Subcutaneous abdominal adipose tissue (tissue), 5 donors: ENCODE data around the gene USHBP1.
A peak's percentile ranks its signal among the peaks of the same experiment; 100 is the strongest.

Experiments used
- H3K27ac ChIP-seq: one replicate; pipeline ENCODE4 v1.7.0; 2013; ENCODE audit warnings: low read depth, mild to moderate bottlenecking, inconsistent platforms, low read length, moderate library complexity
- H3K27me3 ChIP-seq, 5 donors: one replicate each; pipeline ENCODE4 v1.7.0; 2013; ENCODE audit warnings: low read length in 5 of 5, inconsistent platforms in 1 of 5; ENCODE audit not compliant: control insufficient read depth in 5 of 5, insufficient read depth in 4 of 5
- H3K36me3 ChIP-seq, 5 donors: one replicate each; pipeline ENCODE4 v1.7.0; 2013; ENCODE audit warnings: low read length in 5 of 5; ENCODE audit not compliant: control insufficient read depth in 5 of 5, insufficient read depth in 5 of 5
- H3K4me1 ChIP-seq, 5 donors: one replicate each; pipeline ENCODE4 v1.7.0; 2013; ENCODE audit warnings: low read length in 5 of 5, mild to moderate bottlenecking in 3 of 5, moderate library complexity in 1 of 5; ENCODE audit not compliant: control insufficient read depth in 5 of 5, insufficient read depth in 5 of 5
- H3K4me3 ChIP-seq, 5 donors: one replicate each; pipeline ENCODE4 v1.7.0; 2013; ENCODE audit warnings: low read length in 5 of 5, low read depth in 1 of 5
- H3K9ac ChIP-seq, 5 donors: one replicate each; pipeline ENCODE4 v1.7.0; 2013; ENCODE audit warnings: low read length in 5 of 5, mild to moderate bottlenecking in 4 of 5, moderate library complexity in 3 of 5
- H3K9me3 ChIP-seq, 5 donors: one replicate each; pipeline ENCODE4 v1.7.0; 2013; ENCODE audit warnings: low read length in 5 of 5; ENCODE audit not compliant: control insufficient read depth in 5 of 5
- donor health status: healthy.
- donor health status: healthy.
- donor health status: healthy.
- donor health status: healthy.
- donor health status: healthy.

The USHBP1 gene

GRCh38 chr19:17305517-17306284 is 41.2 kb upstream of the USHBP1 start, which contains the start of gene MRPL34:
Gene MRPL34, plus strand, starts transcription at chr19:17305872. Its CDS starts 21 bp downstream, at chr19:17305893.
- peak within 1 kb of the TSS; percentile 86 for H3K27ac ChIP-seq
- H3K4me1 ChIP-seq, result peaks cover 9 to 65% (median 49%) of the 10 kb centered on the region in 5 donors
- peak within 1 kb of the TSS; percentile 55 to 86 (median 79) for H3K4me3 ChIP-seq

GRCh38 chr19:17305216-17305516 is 40.6 kb upstream of the USHBP1 start:
- Histone ChIP-seq H3K9me3 (no peaks in the 10 kb centered on the region), H3K4me1 (peaks cover 4 to 60% (median 45%) of the 10 kb centered on the region in 5 donors), H3K36me3 (peaks cover 0 to 6% (median 2%) of the 10 kb centered on the region in 5 donors), H3K9ac (no peak overlapping the region), H3K4me3 (peak overlapping the region in 4 of 5 donors; percentile 78 to 86 (median 80)), H3K27me3 (no peaks in the 10 kb centered on the region), H3K27ac (peak overlapping the region; percentile 86)

More at GRCh38 chr19:17305517-17306284, 41.2 kb upstream of the USHBP1 start, which contains the start of gene MRPL34:
- Histone ChIP-seq H3K36me3 (peaks cover 0 to 3% (median 2%) of the 10 kb centered on the region in 5 donors), H3K9ac (peak within 1 kb of the TSS; percentile 48 to 89 (median 81)), H3K9me3 (no peaks in the 10 kb centered on the region), H3K27me3 (no peaks in the 10 kb centered on the region)

- H3K9ac ChIP-seq, result no peak overlapping the region
- H3K36me3 ChIP-seq, result peaks cover 0 to 6% (median 2%) of the 10 kb centered on the region in 5 donors
- H3K9me3 ChIP-seq, result no peaks in the 10 kb centered on the region
- no peak overlapping the region for H3K4me3 ChIP-seq
- H3K27me3 ChIP-seq, result no peaks in the 10 kb centered on the region
- H3K27ac ChIP-seq, result peak overlapping the region; percentile 86
- peaks cover 3 to 54% (median 40%) of the 10 kb centered on the region in 5 donors for H3K4me1 ChIP-seq
Observed at GRCh38 chr19:17304386-17305215, 40.1 kb upstream of the USHBP1 start.

GRCh38 chr19:17303940-17304267 is 39.4 kb upstream of the USHBP1 start:
- Histone ChIP-seq H3K9me3 (no peaks in the 10 kb centered on the region), H3K4me3 (peak overlapping the region in 2 of 5 donors; percentile 22 to 28), H3K4me1 (peaks cover 3 to 51% (median 38%) of the 10 kb centered on the region in 5 donors)

GRCh38 chr19:17303167-17303939 is 38.8 kb upstream of the USHBP1 start, which contains the start of gene ABHD8:
Gene ABHD8, minus strand, starts transcription at chr19:17303425. Its CDS starts 1,809 bp downstream, at chr19:17301616.
- Histone ChIP-seq H3K36me3 (peaks cover 0 to 9% (median 2%) of the 10 kb centered on the region in 5 donors), H3K27ac (peak within 1 kb of the TSS; percentile 86), H3K4me3 (peak within 1 kb of the TSS; percentile 19 to 67 (median 62)), H3K4me1 (peaks cover 3 to 49% (median 37%) of the 10 kb centered on the region in 5 donors), H3K27me3 (no peaks in the 10 kb centered on the region), H3K9ac (peak within 1 kb of the TSS in 4 of 5 donors; percentile 66 to 76 (median 72)), H3K9me3 (peaks cover 0 to under 1% (median 0%) of the 10 kb centered on the region in 5 donors)

More at GRCh38 chr19:17303940-17304267, 39.4 kb upstream of the USHBP1 start:
- H3K27me3 ChIP-seq, result no peaks in the 10 kb centered on the region
- H3K27ac ChIP-seq, result peak overlapping the region; percentile 86
- peaks cover 0 to 6% (median 2%) of the 10 kb centered on the region in 5 donors for H3K36me3 ChIP-seq
- no peak overlapping the region for H3K9ac ChIP-seq

GRCh38 chr19:17302391-17303166 is 38.0 kb upstream of the USHBP1 start:
- peaks cover 3 to 49% (median 37%) of the 10 kb centered on the region in 5 donors for H3K4me1 ChIP-seq
- H3K27me3 ChIP-seq, result no peaks in the 10 kb centered on the region
- H3K36me3 ChIP-seq, result peaks cover 0 to 12% (median 4%) of the 10 kb centered on the region in 5 donors
- peak overlapping the region in 4 of 5 donors; percentile 66 to 76 (median 72) for H3K9ac ChIP-seq
- peaks cover 0 to 4% (median 3%) of the 10 kb centered on the region in 5 donors for H3K9me3 ChIP-seq
- peak overlapping the region; percentile 19 to 67 (median 62) for H3K4me3 ChIP-seq
- H3K27ac ChIP-seq, result no peak overlapping the region

GRCh38 chr19:17300992-17301619 is 36.6 kb upstream of the USHBP1 start:
- H3K9me3 ChIP-seq, result peaks cover 0 to 4% (median 3%) of the 10 kb centered on the region in 5 donors
- H3K27me3 ChIP-seq, result no peaks in the 10 kb centered on the region
- H3K4me3 ChIP-seq, result no peak overlapping the region
- H3K27ac ChIP-seq, result no peak overlapping the region
- H3K9ac ChIP-seq, result no peak overlapping the region
- H3K36me3 ChIP-seq, result peaks cover 0 to 12% (median 4%) of the 10 kb centered on the region in 5 donors
- peaks cover 3 to 42% (median 31%) of the 10 kb centered on the region in 5 donors for H3K4me1 ChIP-seq

GRCh38 chr19:17296976-17297375 is 32.4 kb upstream of the USHBP1 start:
- no peak overlapping the region for H3K27ac ChIP-seq
- no peak overlapping the region for H3K4me3 ChIP-seq

More at GRCh38 chr19:17296976-17297375, 32.4 kb upstream of the USHBP1 start:
- H3K27me3 ChIP-seq, result no peaks in the 10 kb centered on the region
- H3K4me1 ChIP-seq, result peaks cover 0 to 11% (median 8%) of the 10 kb centered on the region in 5 donors
- H3K36me3 ChIP-seq, result peaks cover 0 to 18% (median 7%) of the 10 kb centered on the region in 5 donors
- H3K9ac ChIP-seq, result no peak overlapping the region
- H3K9me3 ChIP-seq, result peaks cover 0 to 4% (median 3%) of the 10 kb centered on the region in 5 donors
